ENCODE data around the gene TSEN2. TPM values are rescaled to one million over a fixed set of nuclear protein-coding genes. Genes with fewer than 3 reads are reported as not detected.
A peak's percentile ranks its signal among the peaks of the same experiment; 100 is the strongest.

Gene TSEN2
- total and polyA plus RNA-seq, 12 donors: 11.1 to 27.6 (median 20.5) TPM

- no peak for TF ChIP-seq POLR2A (IDR thresholded peaks at IDR 0.05)
- TF ChIP-seq, protein P1, sequence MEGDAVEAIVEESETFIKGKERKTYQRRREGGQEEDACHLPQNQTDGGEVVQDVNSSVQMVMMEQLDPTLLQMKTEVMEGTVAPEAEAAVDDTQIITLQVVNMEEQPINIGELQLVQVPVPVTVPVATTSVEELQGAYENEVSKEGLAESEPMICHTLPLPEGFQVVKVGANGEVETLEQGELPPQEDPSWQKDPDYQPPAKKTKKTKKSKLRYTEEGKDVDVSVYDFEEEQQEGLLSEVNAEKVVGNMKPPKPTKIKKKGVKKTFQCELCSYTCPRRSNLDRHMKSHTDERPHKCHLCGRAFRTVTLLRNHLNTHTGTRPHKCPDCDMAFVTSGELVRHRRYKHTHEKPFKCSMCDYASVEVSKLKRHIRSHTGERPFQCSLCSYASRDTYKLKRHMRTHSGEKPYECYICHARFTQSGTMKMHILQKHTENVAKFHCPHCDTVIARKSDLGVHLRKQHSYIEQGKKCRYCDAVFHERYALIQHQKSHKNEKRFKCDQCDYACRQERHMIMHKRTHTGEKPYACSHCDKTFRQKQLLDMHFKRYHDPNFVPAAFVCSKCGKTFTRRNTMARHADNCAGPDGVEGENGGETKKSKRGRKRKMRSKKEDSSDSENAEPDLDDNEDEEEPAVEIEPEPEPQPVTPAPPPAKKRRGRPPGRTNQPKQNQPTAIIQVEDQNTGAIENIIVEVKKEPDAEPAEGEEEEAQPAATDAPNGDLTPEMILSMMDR (IDR thresholded peaks at IDR 0.05): no peak
- intact Hi-C loops (cut with DNase I): no loop called here
- H3K4me1 ChIP-seq (replicated peaks in 1 of 2): peaks cover 9 to 31% of the 10 kb centered on the region in 2 donors
- no peaks in the 10 kb centered on the region for H3K27me3 ChIP-seq
- no peak overlapping the region for H3K4me3 ChIP-seq
- H3K27ac ChIP-seq: no peak overlapping the region
- DNase-seq: no peak
- no peaks in the 10 kb centered on the region for H3K9me3 ChIP-seq (replicated peaks in 1 of 3)
- H3K36me3 ChIP-seq (replicated peaks in 1 of 2): no peaks in the 10 kb centered on the region
- 78 to 86% (median 81%) methylated on average over 2 of the region's 2 CpGs for WGBS, 4 donors
Observed at GRCh38 chr3:12561397-12561796, 77.1 kb downstream of the TSEN2 start.

GRCh38 chr3:12562451-12562850 is 78.2 kb downstream of the TSEN2 start:
- no peaks in the 10 kb centered on the region for H3K27me3 ChIP-seq
- H3K4me3 ChIP-seq: no peak overlapping the region
- no peaks in the 10 kb centered on the region for H3K36me3 ChIP-seq (replicated peaks in 1 of 2)
- no peaks in the 10 kb centered on the region for H3K9me3 ChIP-seq (replicated peaks in 1 of 3)
- TF ChIP-seq POLR2A (IDR thresholded peaks at IDR 0.05): no peak
- TF ChIP-seq, protein P1 (IDR thresholded peaks at IDR 0.05): no peak
- 60 to 89% (median 85%) methylated on average over 1 of the region's 1 CpG for WGBS, 4 donors
- intact Hi-C loops (cut with DNase I): no loop called here
- no peak for DNase-seq
- no peak overlapping the region for H3K27ac ChIP-seq
- peaks cover 9 to 31% of the 10 kb centered on the region in 2 donors for H3K4me1 ChIP-seq (replicated peaks in 1 of 2)

- Histone ChIP-seq H3K4me1 (replicated peaks in 1 of 2) (no peaks in the 10 kb centered on the region), H3K27ac (no peak overlapping the region), H3K36me3 (replicated peaks in 1 of 2) (peaks cover 0 to 28% of the 10 kb centered on the region in 2 donors), H3K27me3 (no peaks in the 10 kb centered on the region), H3K4me3 (no peak overlapping the region), H3K9me3 (replicated peaks in 1 of 3) (no peaks in the 10 kb centered on the region)
- TF ChIP-seq POLR2A (IDR thresholded peaks at IDR 0.05): no peak
- TF ChIP-seq, protein P1 (IDR thresholded peaks at IDR 0.05): no peak
- intact Hi-C loops (cut with DNase I): no loop called here
- DNase-seq: no peak
Observed at GRCh38 chr3:12566976-12567375, 82.7 kb downstream of the TSEN2 start.

DNA sequence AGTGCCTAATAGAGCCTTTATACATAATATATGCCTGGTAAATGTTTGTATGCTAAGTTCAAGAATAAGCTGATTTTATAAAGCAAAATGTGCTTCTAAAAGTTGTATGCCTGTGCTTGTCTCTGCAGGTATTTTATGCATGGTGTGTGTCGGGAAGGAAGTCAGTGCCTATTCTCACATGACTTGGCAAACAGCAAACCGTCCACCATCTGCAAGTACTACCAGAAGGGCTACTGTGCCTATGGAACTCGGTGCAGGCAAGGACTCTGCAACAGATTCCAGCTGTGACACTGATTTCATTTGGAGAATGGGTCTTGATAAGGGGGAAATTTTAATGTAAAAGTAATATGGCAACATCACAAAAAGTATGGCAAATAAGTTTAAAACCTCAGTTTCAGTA is 84.5 kb downstream of the TSEN2 start:
- no peaks in the 10 kb centered on the region for H3K27me3 ChIP-seq
- no peak for TF ChIP-seq POLR2A (IDR thresholded peaks at IDR 0.05)
- TF ChIP-seq, protein P1 (IDR thresholded peaks at IDR 0.05): no peak
- intact Hi-C loops (cut with DNase I): no loop called here
- H3K9me3 ChIP-seq (replicated peaks in 1 of 3): no peaks in the 10 kb centered on the region
- no peaks in the 10 kb centered on the region for H3K4me1 ChIP-seq (replicated peaks in 1 of 2)
- H3K36me3 ChIP-seq (replicated peaks in 1 of 2): peaks cover 0 to 46% of the 10 kb centered on the region in 2 donors
- peak in 1 of 7 donors; percentile 2 for DNase-seq
- no peak overlapping the region for H3K27ac ChIP-seq
- 82 to 91% (median 86%) methylated on average over 3 of the region's 3 CpGs for WGBS, 4 donors
- H3K4me3 ChIP-seq: no peak overlapping the region
